Measurements from ENCODE around the gene KCNK15. TPM values are rescaled to one million over a fixed set of nuclear protein-coding genes. Genes with fewer than 3 reads are reported as not detected.

KCNK15 gene
- polyA plus RNA-seq, 2 donors = 0.12 to 0.76 TPM

GRCh38 chr20:44796311-44796710, 50.6 kb downstream of the KCNK15 start:
- no peaks in the 10 kb centered on the region for H3K36me3 ChIP-seq (ENCODE audit: control insufficient read depth in 2 of 2, insufficient read depth in 2 of 2, low read length in 1 of 2)
- no peaks in the 10 kb centered on the region for H3K9me3 ChIP-seq (ENCODE audit: control insufficient read depth in 2 of 2, insufficient read depth in 1 of 2, low read depth in 1 of 2, low read length in 1 of 2)
- H3K4me3 ChIP-seq (ENCODE audit: low read depth in 1 of 2, low read length in 2 of 2) = no peak overlapping the region
- no peaks in the 10 kb centered on the region for H3K4me1 ChIP-seq (ENCODE audit: control insufficient read depth in 2 of 2, insufficient read depth in 2 of 2, low read length in 1 of 2)
- H3K27ac ChIP-seq (ENCODE audit: low read depth in 2 of 2, low read length in 1 of 2) = no peak overlapping the region
- no peaks in the 10 kb centered on the region for H3K27me3 ChIP-seq (ENCODE audit: control insufficient read depth in 1 of 2, insufficient read depth in 2 of 2, low read length in 2 of 2)

- no peak overlapping the region for H3K4me3 ChIP-seq (ENCODE audit: low read depth in 1 of 2, low read length in 2 of 2)
- H3K36me3 ChIP-seq (ENCODE audit: control insufficient read depth in 2 of 2, insufficient read depth in 2 of 2, low read length in 1 of 2) = no peaks in the 10 kb centered on the region
- 92 to 97% methylated on average over 3 of the region's 3 CpGs for WGBS, 2 donors
- no peak overlapping the region for H3K27ac ChIP-seq (ENCODE audit: low read depth in 2 of 2, low read length in 1 of 2)
- no peaks in the 10 kb centered on the region for H3K27me3 ChIP-seq (ENCODE audit: control insufficient read depth in 1 of 2, insufficient read depth in 2 of 2, low read length in 2 of 2)
- no peaks in the 10 kb centered on the region for H3K9me3 ChIP-seq (ENCODE audit: control insufficient read depth in 2 of 2, insufficient read depth in 1 of 2, low read depth in 1 of 2, low read length in 1 of 2)
- no peaks in the 10 kb centered on the region for H3K4me1 ChIP-seq (ENCODE audit: control insufficient read depth in 2 of 2, insufficient read depth in 2 of 2, low read length in 1 of 2)
Observed at GRCh38 chr20:44796758-44797457, 51.2 kb downstream of the KCNK15 start.

GRCh38 chr20:44799691-44800090, 54.0 kb downstream of the KCNK15 start:
- Histone ChIP-seq H3K36me3 (ENCODE audit: control insufficient read depth in 2 of 2, insufficient read depth in 2 of 2, low read length in 1 of 2) (no peaks in the 10 kb centered on the region), H3K27ac (ENCODE audit: low read depth in 2 of 2, low read length in 1 of 2) (no peak overlapping the region), H3K27me3 (ENCODE audit: control insufficient read depth in 1 of 2, insufficient read depth in 2 of 2, low read length in 2 of 2) (no peaks in the 10 kb centered on the region), H3K9me3 (ENCODE audit: control insufficient read depth in 2 of 2, insufficient read depth in 1 of 2, low read depth in 1 of 2, low read length in 1 of 2) (no peaks in the 10 kb centered on the region), H3K4me3 (ENCODE audit: low read depth in 1 of 2, low read length in 2 of 2) (no peak overlapping the region), H3K4me1 (ENCODE audit: control insufficient read depth in 2 of 2, insufficient read depth in 2 of 2, low read length in 1 of 2) (no peaks in the 10 kb centered on the region)
- WGBS, 2 donors = 83% methylated on average over 5 of the region's 5 CpGs

GRCh38 chr20:44800391-44801046, 54.9 kb downstream of the KCNK15 start:
- no peaks in the 10 kb centered on the region for H3K27me3 ChIP-seq (ENCODE audit: control insufficient read depth in 1 of 2, insufficient read depth in 2 of 2, low read length in 2 of 2)
- 75 to 77% methylated on average over 8 of the region's 8 CpGs for WGBS, 2 donors
- no peaks in the 10 kb centered on the region for H3K9me3 ChIP-seq (ENCODE audit: control insufficient read depth in 2 of 2, insufficient read depth in 1 of 2, low read depth in 1 of 2, low read length in 1 of 2)
- H3K4me1 ChIP-seq (ENCODE audit: control insufficient read depth in 2 of 2, insufficient read depth in 2 of 2, low read length in 1 of 2) = no peaks in the 10 kb centered on the region
- no peaks in the 10 kb centered on the region for H3K36me3 ChIP-seq (ENCODE audit: control insufficient read depth in 2 of 2, insufficient read depth in 2 of 2, low read length in 1 of 2)
- H3K27ac ChIP-seq (ENCODE audit: low read depth in 2 of 2, low read length in 1 of 2) = no peak overlapping the region
- H3K4me3 ChIP-seq (ENCODE audit: low read depth in 1 of 2, low read length in 2 of 2) = no peak overlapping the region

Other genes starting within 250 kb of the KCNK15 start
- 10 to 100 TPM; 25.5 to 35.1 TPM for gene SERINC3, start 223.8 kb upstream of the KCNK15 start, polyA plus RNA-seq
- 10 to 100 TPM; 13.7 to 33.3 TPM for gene PKIG, start 163.3 kb upstream of the KCNK15 start, polyA plus RNA-seq
- 1 to 10 TPM; 5.6 to 8.8 TPM for gene ADA, start 94.2 kb upstream of the KCNK15 start, polyA plus RNA-seq
- 10 to 100 TPM; 24.5 to 48.2 TPM for gene CCN5, start 30.5 kb upstream of the KCNK15 start, polyA plus RNA-seq
- gene RIMS4, start 64.7 kb downstream of the KCNK15 start, polyA plus RNA-seq = under 1 TPM; 0.04 to 0.05 TPM
- 100 to 1,000 TPM in 1 of 2 donors, 10 to 100 TPM in 1; 53.4 to 112 TPM for gene YWHAB, start 139.8 kb downstream of the KCNK15 start, polyA plus RNA-seq
- 10 to 100 TPM; 12.1 to 31.6 TPM for gene PABPC1L, start 164.2 kb downstream of the KCNK15 start, polyA plus RNA-seq
- gene TOMM34, start 214.5 kb downstream of the KCNK15 start, polyA plus RNA-seq = 10 to 100 TPM in 1 of 2 donors, 1 to 10 TPM in 1; 6.4 to 18.5 TPM
- gene STK4, start 220.6 kb downstream of the KCNK15 start, polyA plus RNA-seq = 1 to 10 TPM; 4.7 to 4.8 TPM